ENCODE measurements around the gene DHX29. TPM values are rescaled to one million over a fixed set of nuclear protein-coding genes. Genes with fewer than 3 reads are reported as not detected.

Gene DHX29
- total RNA-seq, 1 experiment from 2014 or later, result 30.3 TPM

- Mint-ChIP-seq H3K27me3 (ENCODE audit: low read depth) (no peaks in the 10 kb centered on the region), H3K4me3 (no peak overlapping the region), H3K36me3 (ENCODE audit: insufficient read depth in 1 of 3, low read depth in 3 of 3) (peaks cover 2 to 48% (median 21%) of the 10 kb centered on the region in 3 experiments; a peak in 6 of 7 replicates), H3K27ac (peak overlapping the region in 1 of 3 experiments; percentile 59; a peak in 2 of 7 replicates), H3K4me1 (no peaks in the 10 kb centered on the region), H3K9me3 (no peaks in the 10 kb centered on the region)
- no peak overlapping the region for H4K8ac ChIP-seq (replicated peaks; ENCODE audit: insufficient read length, low read depth, low read length)
- H4K5ac ChIP-seq (ENCODE audit: insufficient read length, low read depth, low read length), result no peak overlapping the region
- peaks cover 1% of the 10 kb centered on the region; the same call in 1 of the 2 replicates for H3K79me2 ChIP-seq (ENCODE audit: insufficient read depth, low read length)
- no CpG with 5 or more reads among the region's 2 CpGs for WGBS (ENCODE audit: extremely low coverage, insufficient read length, low lambda C conversion rate)
- no peak overlapping the region for H3K23ac ChIP-seq (ENCODE audit: insufficient read length, low read depth, low read length)
- H3K79me1 ChIP-seq (ENCODE audit: insufficient read depth, low read depth, low read length, poor library complexity, severe bottlenecking), result no peaks in the 10 kb centered on the region
- no peak overlapping the region for H3K18ac ChIP-seq (ENCODE audit: insufficient read length, low read depth, low read length)
- no peaks in the 10 kb centered on the region for H3K27me3 ChIP-seq (ENCODE audit: insufficient read depth, low read length)
- no peaks in the 10 kb centered on the region for H3K4me1 ChIP-seq (ENCODE audit: insufficient read depth, low read length)
- H2AFZ ChIP-seq (ENCODE audit: low read length), result no peak overlapping the region
- no peak overlapping the region for H2BK20ac ChIP-seq (ENCODE audit: low read depth, low read length, poor library complexity, severe bottlenecking)
- H3K4me2 ChIP-seq (ENCODE audit: insufficient read depth, insufficient read length, low read length), result no peak overlapping the region
- H3K9ac ChIP-seq (ENCODE audit: extremely low read depth, insufficient read length, low read length), result no peak overlapping the region
- no peaks in the 10 kb centered on the region for H3K9me3 ChIP-seq (ENCODE audit: control insufficient read depth, low read depth, low read length)
- H3K27ac ChIP-seq (ENCODE audit: insufficient read length, low read depth, low read length), result no peak overlapping the region
- no peak overlapping the region for H3K56ac ChIP-seq (ENCODE audit: insufficient read length, low read depth, low read length)
- H2BK5ac ChIP-seq (ENCODE audit: insufficient read length, low read length), result no peak overlapping the region
- H3T11ph ChIP-seq (ENCODE audit: low read length), result no peak overlapping the region
- H3K4ac ChIP-seq (ENCODE audit: low read depth, low read length), result no peak overlapping the region
- H2BK120ac ChIP-seq (ENCODE audit: low read depth, low read length, poor library complexity, severe bottlenecking), result no peak overlapping the region
- H2BK15ac ChIP-seq (ENCODE audit: low read depth, low read length), result no peak overlapping the region
- H4K91ac ChIP-seq (ENCODE audit: insufficient read length, low read depth, low read length), result no peak overlapping the region
- H3K23me2 ChIP-seq (ENCODE audit: insufficient read length, low read depth, low read length, poor library complexity, severe bottlenecking), result no peaks in the 10 kb centered on the region
- no peak overlapping the region for H3K14ac ChIP-seq (ENCODE audit: insufficient read depth, low read length)
- H4K20me1 ChIP-seq (ENCODE audit: control insufficient read depth, insufficient read depth, insufficient read length), result no peaks in the 10 kb centered on the region
- TF ChIP-seq, protein P1, sequence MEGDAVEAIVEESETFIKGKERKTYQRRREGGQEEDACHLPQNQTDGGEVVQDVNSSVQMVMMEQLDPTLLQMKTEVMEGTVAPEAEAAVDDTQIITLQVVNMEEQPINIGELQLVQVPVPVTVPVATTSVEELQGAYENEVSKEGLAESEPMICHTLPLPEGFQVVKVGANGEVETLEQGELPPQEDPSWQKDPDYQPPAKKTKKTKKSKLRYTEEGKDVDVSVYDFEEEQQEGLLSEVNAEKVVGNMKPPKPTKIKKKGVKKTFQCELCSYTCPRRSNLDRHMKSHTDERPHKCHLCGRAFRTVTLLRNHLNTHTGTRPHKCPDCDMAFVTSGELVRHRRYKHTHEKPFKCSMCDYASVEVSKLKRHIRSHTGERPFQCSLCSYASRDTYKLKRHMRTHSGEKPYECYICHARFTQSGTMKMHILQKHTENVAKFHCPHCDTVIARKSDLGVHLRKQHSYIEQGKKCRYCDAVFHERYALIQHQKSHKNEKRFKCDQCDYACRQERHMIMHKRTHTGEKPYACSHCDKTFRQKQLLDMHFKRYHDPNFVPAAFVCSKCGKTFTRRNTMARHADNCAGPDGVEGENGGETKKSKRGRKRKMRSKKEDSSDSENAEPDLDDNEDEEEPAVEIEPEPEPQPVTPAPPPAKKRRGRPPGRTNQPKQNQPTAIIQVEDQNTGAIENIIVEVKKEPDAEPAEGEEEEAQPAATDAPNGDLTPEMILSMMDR (conservative IDR thresholded peaks at IDR 0.05), result no peak
- H2BK12ac ChIP-seq (ENCODE audit: insufficient read length, low read depth, low read length), result no peak overlapping the region
- no peak overlapping the region for H2AK5ac ChIP-seq (ENCODE audit: insufficient read length, low read length)
- DNase-seq, result no peak
These were observed 30.7 kb upstream of the DHX29 start for GRCh38 chr5:55338092-55338613.

All from H9 (cell line).